GM19193 (cell line): ENCODE measurements around the gene NEUROG1.

Source experiments
- POLR2A ChIP-seq: IDR thresholded peaks from 4 replicates; pipeline ENCODE4 v1.6.1; 2011; ENCODE audit not compliant: insufficient read depth, insufficient read length; ENCODE audit errors: extremely low read depth

NEUROG1 gene, protein sequence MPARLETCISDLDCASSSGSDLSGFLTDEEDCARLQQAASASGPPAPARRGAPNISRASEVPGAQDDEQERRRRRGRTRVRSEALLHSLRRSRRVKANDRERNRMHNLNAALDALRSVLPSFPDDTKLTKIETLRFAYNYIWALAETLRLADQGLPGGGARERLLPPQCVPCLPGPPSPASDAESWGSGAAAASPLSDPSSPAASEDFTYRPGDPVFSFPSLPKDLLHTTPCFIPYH

DNA sequence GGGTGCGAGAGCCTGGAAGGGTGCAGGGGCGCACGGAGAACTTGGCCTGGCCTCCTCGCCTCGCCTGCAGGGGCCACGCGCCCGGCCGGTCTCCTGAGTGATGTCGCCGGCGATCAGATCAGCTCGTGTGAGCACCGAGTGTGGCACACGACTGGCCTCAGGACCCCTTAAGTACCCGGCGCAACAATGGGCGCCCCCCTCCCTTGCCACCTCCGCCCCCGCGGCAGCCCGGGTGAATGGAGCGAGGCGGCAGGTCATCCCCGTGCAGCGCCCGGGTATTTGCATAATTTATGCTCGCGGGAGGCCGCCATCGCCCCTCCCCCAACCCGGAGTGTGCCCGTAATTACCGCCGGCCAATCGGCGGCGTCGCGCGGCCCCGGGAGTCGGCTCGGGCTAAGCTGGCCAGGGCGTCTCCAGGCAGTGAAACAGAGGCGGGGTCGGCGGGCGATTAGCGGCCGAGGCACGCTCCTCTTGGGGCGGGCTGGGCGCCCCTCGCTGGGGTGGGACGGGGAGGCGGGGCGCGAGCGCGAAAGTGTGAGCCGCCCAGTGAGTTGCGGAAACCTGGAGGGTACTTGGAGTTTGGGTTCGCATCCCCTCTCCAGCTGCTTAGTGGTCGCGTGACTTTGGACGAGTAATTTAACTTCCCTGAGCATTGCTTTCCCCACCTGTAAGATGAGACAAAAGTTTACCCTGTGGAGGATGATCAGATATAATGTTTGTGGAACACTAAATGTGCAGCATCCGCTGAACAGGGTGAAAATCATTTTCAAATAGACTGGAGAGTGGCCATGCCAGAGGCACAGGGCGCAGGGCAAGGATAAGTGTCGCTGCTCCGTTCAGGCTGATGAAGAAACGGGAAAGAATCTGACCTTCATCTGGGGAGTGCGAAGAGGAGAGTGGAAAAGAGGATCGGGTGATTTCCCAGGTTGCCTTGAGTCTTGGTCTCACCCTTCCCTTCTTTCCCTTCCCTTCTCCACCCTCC, at the start of gene NEUROG1:
Gene NEUROG1, minus strand, starts transcription at position 145 of the 982 bp plus-strand sequence. CDS start 274 bp downstream, outside the sequence.
- TF ChIP-seq POLR2A = no peak

DNA sequence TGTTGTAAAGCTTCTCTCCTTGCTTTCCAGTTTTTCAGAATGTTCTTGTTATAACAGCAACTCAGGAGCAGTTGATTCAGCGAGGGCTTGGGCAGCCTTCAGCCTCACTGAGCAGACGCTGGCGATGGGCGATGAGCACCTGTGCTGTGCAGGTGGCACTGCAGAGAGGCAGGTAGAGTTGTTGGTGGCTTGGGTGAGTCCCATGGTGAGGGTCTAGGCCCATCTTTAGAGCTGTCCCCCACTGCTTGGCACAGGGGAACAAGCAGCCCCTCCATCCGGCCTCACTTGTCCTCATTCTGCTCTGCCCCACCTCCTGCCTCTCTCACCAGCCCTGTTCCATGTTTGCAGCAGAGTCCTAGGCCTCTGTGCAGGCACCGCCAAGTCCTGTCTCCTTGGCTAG, 49.2 kb upstream of the NEUROG1 start:
- no peak for TF ChIP-seq POLR2A

DNA sequence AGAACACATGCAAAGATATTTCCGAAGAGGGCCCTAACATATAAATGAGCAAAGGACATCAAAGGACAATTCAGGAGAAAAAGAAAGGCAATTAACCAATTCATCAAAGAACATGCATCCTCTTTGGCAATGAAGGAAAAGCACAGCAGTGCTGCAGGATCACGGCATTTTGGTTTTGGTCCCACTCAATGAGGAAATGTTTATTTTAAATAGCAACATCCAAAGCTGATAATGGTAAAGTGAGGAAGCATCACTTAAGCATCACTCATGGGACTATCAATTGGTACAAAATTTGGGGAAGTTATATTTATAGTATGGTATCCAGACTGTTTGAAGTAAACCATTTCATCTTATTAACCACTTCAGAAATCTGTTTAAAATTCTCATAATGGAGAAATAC, 48.5 kb upstream of the NEUROG1 start:
- TF ChIP-seq POLR2A = no peak

DNA sequence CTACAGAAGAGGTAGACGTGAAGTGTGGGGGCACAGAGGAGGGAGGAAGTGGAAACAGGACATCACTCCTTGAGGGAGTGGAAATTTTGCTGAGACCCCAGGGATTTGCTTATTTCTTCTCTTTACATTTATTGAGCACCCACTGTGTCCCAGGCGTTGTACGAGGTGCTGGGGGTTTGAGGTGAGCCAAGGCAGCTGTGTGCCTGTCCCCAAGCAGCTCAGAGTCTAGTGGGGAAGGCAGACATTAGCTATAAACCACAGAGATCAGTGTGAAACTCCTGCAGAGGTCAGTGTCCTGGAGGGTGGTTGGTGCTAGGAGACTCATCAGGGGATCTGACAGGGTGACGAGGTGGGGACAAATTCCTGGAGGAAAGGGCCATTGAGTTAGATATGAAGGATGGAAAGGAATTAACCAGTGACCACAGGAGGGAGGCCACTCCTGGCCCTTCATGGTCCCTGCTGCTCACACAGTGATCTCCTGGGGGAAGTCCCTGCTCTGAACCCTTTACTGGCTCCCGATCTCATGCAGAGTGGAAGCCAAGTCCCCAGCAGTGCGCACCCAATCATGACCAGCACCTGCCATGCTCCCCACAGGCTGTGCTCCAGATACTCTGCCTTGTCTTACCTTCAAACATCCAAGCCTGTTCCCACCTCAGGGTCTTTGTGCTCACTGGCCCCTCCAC, 46.5 kb upstream of the NEUROG1 start:
- TF ChIP-seq POLR2A = no peak

DNA sequence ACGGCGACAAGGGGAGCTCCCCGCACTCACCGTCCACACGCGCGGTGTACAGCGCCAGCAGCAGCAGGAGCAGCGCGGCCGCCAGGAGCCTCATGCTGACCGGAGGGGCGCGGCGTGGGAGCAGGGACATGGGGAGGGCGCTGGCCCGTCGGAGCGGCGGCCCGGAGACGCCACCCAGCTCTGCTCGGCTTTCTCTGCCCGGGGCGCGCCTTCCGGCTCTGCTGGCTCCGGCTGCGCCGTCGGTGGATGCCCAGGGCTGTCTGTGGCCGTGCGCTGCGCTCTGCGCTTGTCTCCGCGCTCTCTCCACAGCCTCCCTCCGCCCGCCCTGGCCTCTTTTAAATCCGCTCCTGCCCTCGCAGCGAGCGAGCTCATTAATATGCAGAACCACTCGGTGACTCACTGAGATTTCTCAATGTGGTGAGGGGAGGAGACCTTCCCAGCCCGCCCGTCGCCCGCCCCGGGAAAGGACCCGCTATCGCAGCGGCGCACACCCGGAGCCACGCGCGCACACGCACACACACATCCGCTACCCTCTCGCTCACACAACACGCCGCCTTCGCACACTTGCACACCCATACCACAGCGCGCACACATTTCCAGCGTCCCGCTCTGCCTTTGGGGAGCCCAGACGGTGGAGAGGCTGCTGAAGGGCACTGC, 43.0 kb upstream of the NEUROG1 start, which contains the start of gene CXCL14:
Gene CXCL14, minus strand, starts transcription at position 307 of the 657 bp plus-strand sequence. Its CDS starts 213 bp downstream, at position 94.
- no peak for TF ChIP-seq POLR2A

DNA sequence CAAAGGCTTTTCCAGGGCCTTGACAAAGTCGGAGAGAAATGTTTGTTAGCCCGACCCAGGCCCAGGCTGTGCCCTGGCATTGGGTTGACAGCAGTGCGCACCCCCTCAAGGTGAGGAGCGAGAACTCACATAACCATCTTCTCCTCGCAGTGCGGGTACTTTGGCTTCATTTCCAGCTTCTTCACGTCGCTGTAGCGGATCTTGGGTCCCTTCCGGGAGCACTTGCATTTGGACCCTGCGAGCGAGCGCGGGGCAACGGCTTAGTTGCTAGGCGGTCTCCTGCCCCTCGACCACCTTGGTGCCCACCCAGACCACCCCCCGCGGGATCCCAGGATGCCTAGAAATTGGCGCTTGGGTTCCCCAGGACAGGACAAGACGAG, 42.5 kb upstream of the NEUROG1 start:
- TF ChIP-seq POLR2A = no peak

DNA sequence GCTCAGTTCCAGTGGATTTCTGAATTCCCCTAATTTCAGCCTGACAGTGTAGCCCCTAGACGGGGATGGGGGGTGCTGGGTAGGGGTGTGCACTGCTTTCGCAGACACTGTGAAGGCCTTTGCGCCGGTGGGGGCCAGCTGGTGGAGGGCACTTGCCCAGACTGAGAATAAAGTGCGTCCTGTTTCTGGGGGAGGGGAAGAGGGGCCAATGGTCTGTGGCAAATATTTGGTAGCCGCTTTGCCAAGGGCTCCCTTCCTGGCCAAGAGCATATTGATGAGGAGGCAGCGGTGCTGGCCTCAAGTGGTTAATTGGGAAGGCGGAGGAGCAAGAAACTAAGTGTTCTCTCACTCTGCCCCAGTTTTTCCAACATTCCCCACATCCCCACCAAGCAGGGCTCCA, 41.7 kb upstream of the NEUROG1 start:
- TF ChIP-seq POLR2A = no peak

DNA sequence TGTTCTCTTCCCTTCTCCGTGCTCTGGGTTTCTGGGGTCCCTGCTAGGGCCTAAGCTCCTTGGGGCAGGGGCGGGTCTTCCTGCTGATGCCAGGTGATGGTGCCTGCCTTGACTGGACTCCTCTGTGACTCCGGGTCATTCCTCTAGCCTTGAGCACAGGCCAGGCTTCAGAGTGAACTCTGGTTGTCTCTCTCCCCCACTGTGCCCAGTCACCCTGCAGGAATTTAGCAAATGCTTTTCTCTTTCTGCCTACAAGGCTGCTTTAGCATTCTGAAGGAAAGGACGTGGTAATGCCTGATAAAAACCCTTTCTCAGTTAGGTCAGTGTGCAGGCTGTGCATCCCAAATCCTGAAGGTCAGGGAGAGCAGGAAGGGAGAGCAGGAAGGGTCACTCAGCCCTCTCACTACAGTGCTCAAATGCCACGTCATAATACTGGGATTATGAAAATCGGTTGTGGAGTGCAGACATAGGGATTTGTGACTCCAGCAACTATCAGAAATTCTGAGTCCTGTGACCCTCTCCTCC, 40.4 kb upstream of the NEUROG1 start:
- TF ChIP-seq POLR2A = no peak

DNA sequence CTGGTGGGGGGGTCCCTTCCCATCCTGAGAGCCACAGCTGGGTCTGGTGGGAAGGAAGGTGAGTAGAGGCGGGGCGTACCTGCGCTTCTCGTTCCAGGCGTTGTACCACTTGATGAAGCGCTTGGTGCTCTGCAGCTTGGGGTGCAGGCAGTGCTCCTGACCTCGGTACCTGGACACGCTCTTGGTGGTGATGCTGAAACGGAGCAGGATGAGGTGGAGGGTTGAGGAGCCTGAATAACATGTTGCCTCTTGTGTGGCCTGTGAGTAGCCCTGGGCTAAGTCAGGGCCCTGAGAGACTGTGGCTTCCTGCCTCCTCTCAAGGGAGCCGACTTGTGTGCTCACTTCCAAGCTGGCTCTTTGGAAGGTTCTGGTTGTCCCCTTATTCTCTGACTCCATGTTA, 38.7 kb upstream of the NEUROG1 start:
- TF ChIP-seq POLR2A = no peak

DNA sequence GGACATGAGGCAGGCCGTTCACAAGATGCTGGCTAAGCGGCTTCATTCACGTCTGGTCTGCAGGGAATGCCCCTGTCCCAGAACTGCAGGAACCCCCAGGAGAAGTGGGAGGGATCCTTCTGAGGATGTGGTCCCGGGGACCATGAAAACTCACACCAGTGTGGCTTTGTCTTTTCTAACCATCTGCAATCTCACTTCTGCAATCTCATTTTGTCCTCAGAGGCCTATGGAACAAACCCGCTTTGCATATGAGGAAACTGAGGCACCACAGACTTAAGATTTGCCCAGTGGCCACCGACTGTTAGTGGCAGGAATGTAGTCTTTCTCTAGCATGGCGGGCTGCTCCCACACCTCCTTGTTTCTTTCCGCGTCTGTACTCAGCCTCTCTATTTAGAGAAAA, 36.1 kb upstream of the NEUROG1 start:
- TF ChIP-seq POLR2A = no peak

DNA sequence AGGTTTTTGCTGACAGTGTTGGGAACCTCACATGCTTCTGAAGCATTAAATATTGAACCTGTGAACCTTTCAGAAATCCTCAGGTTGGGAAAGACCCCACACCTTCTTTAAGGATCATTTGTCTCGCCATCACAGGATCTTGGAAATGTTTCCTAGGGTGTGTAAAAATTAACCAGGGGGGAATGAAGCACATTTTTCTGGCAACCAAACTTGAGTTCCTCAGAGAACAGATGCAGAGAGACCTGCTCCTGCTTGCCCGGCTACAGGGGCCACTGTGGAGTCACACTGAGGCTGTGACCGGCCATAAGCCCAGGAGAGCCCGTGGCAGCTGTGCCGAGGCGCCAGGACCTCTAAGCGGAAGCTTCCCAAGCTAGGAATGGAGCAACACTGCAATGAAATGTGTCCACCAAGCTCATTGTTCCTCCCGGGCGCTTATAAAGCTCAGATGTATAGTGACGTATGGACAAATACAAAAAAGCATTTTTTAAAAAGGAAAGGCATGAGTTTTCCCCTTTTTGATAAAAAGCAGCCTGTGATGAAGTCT, 35.4 kb upstream of the NEUROG1 start:
- TF ChIP-seq POLR2A = no peak

DNA sequence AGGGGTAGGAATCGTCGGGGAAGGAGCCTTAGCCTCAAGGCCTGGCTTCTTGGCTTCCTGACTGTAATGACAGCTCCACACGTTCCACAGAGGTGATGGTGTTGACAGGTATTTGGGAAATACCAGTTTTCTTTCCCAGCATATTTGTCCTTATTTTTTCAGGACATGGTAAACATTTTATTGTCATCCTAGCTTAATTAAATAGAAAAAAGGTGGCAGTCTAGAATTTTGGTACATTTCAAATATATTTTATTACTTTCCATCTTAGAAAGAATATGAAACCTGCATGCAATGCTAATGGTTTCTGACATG, 34.6 kb upstream of the NEUROG1 start:
- no peak for TF ChIP-seq POLR2A

DNA sequence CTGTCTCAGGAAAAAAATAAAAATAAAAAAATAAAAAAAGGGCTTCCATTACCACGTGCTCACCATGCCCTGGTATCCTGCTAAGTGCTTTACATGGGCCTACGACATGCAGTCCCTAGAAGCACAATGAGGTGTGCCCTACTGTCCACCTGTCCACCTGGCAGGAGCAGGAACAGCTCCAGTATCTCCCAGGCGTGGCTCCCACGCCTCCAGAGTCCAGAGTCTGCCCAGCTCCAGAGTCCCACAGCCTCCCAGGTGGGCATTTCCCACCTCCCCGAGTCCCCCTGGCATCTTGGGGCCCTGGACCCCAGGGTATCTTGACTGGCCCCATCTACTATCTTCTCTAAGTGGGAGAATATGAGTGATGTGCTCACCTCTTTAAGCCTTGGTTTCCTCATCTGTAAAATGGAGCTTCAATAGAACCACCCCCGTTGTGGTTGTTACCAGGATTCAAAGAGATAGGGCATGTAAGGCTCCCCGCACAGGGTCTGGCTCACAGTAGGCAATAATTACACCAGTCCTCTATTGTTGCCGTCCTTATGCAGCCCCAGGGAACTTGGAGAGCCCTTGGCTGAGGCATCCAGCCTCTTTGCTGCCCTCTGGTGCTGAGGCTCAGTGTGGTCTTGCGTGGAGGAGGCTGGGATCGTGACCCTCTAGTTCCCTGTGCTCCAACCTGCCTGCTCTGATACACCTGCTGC, 34.1 kb upstream of the NEUROG1 start:
- TF ChIP-seq POLR2A = no peak

DNA sequence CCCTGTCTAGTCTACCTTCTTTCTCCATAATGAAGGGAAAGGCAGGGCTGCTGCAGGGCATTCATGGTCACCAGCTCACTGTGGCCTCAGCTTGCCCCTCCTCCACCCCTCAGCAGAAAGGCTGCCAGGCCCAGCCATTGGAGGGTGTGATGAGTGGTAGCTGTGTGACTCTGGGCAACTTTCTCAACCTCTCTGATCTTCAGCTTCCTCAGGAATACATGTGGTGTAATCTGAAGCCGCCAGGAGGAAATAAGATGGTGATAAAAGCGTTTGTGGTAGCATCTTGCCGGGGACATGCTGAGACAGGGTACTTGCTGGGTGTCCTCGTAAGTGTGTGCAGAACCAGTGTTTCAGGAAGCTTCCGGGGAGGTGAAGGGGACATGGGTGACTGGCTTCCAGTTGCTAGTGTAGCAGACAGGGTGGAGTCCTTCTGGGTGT, 33.2 kb upstream of the NEUROG1 start:
- no peak for TF ChIP-seq POLR2A

DNA sequence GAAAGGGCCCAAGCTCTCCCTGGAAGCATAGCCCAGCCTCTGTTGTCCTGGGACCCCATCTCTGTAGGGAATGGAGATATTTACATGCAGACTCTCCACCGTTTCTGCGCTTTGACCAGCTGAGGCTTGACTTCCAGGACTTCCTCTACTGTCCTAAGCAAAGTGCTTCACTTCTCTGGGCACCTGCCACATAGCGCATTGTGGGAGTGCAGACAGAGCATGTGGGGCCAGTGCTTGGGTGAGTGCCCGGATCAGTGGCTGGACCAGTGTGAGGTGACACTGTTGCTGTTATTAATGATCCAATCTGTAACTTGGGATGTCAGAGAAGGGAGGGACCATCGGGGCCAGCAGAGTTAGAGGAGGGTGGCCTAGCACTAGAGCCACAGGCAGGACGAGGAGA, 32.5 kb upstream of the NEUROG1 start:
- no peak for TF ChIP-seq POLR2A

DNA sequence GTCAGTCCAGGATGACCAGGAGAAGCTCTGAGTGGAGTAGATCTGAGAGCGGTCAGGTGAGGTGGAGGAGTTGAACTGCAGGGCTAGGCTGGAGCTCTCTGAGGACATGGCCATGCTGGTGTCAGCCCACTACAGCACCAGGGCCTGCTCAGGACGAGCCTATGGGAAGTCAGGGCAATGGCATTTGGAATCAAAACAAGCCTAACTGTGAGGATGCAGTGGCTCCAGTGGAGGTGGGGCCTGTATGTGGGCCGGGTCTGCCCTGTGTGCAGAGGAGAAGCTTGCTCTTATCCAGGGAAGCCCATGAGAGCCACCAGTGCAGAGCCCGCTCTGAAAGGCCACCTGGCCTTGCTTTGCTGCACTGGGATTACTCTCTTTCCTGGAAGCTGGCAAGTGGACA, 31.9 kb upstream of the NEUROG1 start:
- no peak for TF ChIP-seq POLR2A
